Activated effector memory CD4-positive, alpha-beta T cell treated with anti-CD3 and anti-CD28 coated beads, Interleukin-2, amount 50 U/mL, for 16 hours (primary cell): ENCODE data around the gene RAPGEF4.
A peak's percentile ranks its signal among the peaks of the same experiment; 100 is the strongest.
"Not testable (repeated sequence)": the region's sequence is repeated elsewhere in the genome, so short reads cannot be mapped to it uniquely, and the experiment has no call there.

Experiments used
- DNase-seq: peaks from one replicate; pipeline ENCODE4 v3.0.0-alpha.2; 2020

The RAPGEF4 gene

DNA sequence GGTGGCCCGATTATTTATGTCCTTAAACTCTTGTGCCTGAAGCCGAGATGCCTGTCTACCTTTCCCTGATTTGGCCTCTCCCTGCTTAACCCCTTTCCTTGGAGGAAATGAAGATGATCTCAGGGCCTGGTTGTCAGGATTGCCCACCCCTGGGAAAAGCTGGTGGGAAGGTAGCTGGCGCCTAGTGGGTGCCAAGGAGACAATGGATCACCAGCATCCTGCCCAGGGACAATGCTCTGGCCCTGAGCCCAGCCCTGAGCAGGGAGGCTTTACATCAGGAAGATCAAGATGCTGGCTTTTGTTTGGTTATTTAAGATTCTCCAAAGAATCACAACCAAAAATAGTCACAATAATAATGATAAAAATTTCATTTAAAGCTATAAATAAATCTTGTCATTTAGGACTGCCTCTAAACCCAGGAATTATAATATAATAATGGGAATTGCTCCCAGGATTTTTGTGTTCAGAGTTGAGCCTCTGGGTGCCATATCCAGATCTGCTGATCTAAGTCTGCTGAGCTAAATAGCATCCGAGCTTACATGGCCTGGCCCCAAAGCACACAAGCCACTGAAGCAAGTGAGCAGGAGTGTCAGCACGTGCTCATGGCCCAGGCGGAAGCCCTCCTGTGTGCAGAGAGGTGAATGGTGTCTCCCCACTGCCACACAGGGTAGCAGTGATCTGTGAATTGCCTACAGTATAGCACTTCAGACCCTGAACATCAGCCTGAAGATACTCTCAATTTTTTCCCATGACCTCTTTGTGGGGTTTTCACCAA is 282.2 kb downstream of the RAPGEF4 start:
- DNase-seq: no peak

DNA sequence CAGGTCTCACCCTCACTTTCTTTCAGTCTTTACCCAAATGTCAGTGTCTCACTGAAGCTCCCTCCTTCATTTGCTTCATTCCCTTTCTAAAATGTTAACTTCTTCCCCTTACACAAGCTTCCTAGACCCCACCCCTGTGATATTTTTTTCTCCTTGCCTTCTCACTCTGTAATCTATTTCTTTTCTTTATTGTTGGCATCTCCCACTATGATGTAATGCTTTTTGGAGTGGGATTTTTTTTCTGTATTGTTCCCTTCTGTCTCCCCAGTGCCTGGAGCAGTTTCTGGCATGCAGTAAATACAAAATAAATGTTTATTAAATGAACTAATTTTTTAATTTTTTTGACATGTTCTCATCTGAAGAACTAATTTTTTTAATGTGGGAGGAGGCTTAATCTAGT is 284.1 kb downstream of the RAPGEF4 start:
- no peak for DNase-seq

DNA sequence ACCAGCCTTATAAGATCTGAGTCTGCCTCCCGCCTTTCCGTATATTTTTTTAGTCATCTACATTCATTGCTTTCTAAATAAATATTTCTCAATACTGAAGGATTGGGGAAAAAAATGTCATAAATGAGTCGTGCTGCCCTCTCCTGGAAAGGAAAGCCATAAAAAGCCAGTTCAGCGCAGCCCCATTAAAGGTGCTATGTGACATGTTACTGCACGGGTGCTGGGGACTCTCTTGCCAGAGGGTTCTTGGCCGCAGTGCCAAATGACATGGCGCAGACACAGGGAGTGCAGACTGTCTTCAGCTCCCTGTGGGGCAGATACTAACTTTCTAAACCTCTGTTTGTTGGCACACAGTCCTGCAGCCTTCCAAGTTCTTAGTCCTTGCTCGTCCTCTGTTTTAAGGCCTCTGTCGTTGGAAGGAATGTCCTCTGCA is 286.3 kb downstream of the RAPGEF4 start:
- no peak for DNase-seq

DNA sequence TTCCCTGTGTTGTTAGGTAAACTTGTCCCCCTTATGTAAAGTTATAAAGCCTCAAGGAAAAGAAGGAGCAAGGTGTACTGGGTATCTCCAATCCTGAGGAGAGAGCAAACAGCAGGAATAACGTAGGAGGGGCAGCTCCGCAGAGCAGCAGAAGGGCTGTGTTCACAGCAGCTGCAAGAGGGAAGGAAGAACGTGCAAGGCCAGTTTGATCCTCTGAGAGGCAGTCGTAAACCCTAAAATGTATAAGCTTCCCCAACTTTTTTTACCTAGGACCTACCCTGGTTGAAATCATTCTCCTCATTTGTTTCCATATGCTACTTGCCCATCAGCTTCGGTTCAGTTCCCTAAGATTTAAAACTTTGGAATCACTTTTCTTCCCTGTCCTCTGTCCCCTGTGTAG is 288.1 kb downstream of the RAPGEF4 start:
- DNase-seq: no peak

DNA sequence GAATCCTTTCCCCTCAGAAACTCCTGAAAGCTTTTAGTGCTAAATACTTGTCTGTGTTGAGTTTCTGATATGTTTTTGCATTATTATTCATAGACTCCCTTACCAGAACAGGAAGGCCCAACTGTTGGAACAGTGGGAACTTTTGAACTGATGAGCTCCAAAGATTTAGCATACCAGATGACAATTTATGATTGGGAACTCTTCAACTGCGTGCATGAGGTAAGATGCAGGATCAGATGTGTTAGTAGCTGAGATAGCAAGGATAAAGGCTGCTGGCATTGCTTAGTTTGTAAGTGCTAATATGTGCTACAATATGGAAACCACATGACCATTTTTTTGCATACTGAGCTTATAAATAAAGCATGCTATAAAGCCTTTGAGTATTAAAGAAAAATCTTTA is 290.8 kb downstream of the RAPGEF4 start:
- DNase-seq: no peak

DNA sequence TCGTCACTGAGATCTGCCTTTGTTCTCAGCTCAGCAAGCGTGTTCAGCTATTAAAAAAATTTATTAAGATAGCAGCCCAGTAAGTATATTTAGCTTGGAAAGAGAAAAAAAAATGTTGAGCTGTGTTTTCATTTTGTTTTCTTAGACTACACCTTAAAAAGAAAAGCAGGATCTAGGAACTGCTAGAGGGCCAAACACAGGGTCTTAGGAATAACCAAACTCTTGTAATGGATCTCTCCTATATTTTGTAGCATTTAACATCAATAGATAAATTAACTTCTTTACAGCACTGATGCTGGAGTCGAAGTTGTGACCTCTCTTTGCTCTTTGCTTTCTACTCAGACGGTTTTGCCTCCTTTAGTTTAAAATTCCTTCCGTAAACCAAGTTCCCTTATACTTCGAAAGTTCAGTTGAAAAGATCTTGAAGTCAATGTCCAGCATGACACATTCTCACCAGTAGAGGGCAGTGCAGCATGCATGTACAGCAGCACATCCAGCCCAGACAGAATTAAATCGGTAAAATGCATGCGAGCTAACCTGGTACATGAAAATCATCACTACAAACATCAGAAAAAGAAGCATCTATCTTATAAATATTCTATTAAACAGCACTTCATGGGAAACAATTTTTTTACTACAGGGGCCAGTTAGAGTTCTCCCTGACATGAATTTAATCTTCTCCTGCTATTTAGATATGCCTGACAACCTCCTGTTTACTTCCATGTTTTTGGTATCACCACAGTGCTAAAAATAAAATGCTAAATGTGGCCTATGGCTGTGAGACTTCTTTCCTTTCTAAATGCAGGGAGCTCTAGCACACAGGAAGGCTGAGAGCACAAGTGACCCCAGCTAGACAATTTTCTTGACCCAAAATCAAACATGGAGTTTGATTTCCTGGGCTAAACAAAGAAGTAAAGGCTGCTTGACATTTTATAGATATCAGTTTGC is 291.8 kb downstream of the RAPGEF4 start:
- peak; percentile 87 for DNase-seq

DNA sequence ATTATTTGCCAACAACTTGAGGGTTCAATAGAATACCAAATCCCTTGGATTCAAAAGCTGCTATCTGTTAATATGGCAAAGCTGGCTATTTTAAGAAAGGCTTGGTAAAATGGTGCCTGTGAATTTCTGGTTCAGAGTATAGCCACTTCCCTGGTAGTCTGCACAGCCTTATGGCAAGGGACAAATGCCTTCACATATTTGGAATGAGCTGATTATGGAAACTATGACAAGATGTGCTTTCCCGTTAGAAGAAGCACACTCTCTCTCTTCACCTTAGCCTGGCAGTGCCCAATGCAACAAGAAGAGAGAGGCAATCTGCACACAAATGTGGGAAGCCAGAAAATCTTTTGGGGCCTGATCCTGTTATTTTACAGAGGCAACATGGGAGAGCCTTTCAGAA is 292.5 kb downstream of the RAPGEF4 start:
- no peak for DNase-seq

DNA sequence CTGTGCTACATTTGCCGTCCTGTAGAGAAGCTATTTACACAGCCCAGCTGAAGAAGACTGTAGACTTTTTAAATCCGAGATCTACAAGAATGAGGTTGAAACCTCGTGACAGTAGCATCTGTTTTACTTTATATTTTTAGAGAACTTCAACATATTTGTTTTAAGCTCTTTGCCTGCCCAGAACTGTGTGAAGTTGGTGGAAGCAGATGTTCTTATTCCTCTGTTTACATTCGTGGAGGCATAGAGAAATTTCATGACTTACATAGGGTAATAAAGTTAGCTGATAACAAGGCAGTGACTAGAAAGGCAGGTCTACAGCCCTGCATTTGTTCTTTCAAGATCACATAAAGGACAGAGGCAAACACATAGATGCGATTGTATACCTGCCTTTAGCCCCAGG is 293.0 kb downstream of the RAPGEF4 start:
- DNase-seq: no peak

DNA sequence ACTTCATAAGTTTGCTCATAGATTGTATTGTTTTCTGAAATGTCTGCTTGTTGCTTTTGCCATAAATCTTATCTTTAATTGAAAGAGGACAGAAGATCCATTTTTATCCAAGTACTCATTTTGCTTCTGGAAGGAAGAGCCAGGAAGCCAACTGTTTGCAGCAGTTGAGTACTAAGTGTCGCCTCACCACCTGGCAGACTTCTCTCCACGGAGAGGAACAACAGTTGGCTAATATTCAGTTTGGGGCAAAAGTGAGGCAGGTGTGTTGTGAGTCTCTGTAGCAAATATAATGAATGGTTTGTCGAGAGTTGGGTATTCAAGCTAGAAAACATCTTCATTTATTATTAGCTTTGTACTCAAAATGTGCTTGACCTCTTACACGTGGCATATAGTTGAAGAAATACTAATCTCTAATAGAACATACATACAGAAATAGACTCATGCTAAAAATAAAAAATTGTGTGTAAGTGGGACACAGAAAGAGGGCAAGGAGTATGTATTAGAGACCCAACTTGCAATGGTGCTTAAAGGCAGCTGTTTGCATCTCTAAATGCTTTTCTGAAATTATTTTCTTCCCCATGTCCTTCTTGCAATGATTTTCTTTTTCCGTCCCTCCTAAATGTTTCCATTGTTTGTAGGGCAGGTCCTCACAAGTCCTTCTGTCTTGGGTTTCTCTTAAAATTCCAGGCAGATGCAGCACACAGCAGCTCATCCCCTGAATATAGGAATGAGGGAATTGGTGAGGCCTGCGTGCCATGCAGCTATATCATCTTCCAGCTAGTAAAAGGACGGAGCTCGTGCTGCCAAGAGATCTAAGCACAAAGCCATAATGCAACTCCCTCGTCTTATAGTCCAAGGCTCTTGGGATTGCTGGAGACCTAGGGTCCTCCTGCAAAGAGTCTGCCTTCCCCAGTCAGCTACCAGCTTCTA is 295.2 kb downstream of the RAPGEF4 start:
- DNase-seq: no peak

DNA sequence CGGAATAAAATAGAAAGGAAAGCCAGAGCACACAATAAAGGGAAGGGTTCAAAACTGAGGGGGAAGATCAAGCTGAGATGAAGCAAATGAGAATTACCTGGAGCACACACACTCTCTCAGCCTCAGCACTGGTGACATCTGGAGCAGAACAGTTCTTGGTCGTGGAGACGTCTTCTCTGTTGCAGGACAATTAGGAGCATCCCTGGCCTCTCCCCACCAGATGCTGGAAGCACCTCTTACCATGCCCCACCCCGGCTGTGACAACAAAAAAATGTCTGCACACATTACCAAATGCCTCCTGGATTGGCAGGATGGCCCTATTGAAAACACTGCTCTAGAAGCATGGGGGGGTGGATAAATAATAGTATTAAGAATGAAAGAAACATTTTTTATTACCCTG is 296.4 kb downstream of the RAPGEF4 start:
- no peak for DNase-seq

DNA sequence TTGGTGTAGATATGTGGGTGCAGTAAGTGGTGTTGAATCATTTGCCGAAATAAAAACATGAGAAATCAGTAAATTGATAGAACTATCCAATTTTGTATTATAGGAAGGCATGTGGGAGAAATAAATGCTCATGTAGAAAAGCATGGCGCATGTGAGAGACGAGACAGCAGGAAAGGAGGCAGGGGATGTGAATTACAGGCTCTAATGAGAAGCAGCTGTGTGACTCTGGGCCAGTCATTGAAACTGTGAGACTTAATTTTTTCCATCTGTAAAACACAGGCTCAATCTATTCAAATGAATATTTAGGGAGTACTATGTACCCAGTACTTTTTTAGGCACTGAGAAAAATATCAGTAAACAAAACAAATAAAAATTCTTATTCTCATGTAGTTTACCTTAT is 297.4 kb downstream of the RAPGEF4 start:
- DNase-seq: no peak

DNA sequence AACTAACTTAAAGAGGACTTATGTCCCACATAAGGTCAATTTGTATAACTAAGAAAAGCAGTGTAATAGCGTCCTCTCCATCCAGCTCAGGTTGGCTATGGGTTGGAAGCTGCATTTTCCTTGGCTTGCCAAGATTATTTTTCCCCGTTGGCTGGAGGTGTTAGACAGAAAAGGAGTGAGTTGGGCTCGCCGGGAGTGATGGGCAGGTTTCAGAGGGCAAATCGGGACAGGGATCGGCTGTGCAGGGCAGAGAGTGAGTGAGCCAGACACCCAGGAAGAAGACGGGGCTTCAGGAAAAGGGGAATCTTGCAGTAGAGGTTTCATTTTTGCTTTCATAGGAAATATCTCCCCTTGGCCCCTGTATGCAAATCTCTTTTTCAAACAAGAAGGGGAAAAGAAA is 298.5 kb downstream of the RAPGEF4 start:
- DNase-seq: no peak

DNA sequence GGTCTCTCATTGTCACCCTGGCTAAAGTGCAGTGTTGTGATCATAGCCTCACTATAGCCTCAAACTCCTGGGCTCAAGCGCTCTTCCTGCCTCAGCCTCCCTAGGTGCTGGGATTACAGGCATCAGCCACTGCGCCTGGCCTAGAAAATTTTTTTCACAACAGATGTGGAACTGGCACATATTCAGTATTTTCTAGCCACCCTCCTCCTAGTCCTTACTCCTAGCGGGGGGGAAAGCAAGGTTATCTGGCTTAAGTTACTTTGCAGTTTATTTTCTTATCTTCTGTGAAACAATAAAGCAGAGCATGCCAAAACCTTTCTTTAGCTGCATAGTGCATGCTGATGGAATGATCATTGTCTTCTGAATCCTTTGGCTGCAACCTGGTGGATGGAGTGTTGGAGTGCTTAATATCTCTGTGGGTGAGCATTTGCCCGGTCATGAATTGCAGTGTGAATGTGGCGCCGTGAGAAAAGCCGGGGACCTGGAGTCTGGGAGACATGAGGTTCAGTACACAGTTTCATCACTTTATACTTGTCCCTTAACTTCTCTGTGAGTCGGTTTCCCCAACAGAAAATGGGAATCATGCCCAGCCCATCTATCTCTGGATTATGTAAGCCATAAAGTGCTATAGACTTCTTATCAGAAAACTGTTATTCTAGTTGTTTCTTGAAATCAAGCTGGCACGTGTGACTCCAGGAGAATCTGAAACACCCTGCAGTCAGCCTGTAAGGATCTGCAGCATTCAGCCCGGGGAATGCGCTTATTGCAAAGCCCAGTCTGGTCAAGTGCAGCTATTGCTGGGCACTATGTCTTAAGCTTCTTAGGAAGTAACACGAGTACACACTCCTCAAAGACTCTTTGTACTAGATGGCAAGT is 301.8 kb downstream of the RAPGEF4 start:
- no peak for DNase-seq

DNA sequence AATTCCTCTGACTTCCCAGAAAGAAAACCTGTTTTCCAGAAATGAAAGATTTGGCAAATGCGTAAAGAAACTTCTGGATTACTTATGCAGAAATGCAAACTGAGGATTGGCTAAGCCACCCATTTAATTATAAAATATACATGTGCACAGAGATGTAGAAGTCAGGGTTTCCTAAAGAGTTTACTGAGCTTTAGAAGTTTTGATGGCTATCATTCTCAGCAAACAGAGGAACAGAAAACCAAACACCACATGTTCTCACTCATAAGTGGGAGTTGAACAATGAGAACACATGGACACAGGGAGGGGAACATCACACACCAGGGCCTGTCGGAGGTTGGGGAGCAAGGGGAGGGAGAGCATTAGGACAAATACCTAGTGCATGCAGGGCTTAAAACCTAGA is 302.6 kb downstream of the RAPGEF4 start:
- DNase-seq: not testable (repeated sequence)

DNA sequence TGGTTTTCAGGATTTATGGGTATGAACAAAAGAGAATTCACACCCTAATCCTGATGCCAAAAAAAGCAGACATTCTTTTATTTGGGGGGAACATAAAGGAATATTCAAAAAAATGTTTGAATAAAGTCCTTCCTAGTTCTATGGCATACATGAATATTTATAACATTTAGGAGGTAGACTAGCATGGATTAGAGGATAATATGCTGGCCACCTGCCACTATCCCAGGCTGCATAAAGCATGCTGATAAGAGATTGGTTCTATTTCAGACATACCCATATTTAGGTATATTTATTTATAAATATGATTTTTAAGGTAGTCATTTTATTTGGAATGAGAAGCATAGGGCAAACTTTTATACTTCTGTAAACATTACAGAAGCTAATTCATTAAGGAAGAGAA is 305.1 kb downstream of the RAPGEF4 start:
- no peak for DNase-seq

DNA sequence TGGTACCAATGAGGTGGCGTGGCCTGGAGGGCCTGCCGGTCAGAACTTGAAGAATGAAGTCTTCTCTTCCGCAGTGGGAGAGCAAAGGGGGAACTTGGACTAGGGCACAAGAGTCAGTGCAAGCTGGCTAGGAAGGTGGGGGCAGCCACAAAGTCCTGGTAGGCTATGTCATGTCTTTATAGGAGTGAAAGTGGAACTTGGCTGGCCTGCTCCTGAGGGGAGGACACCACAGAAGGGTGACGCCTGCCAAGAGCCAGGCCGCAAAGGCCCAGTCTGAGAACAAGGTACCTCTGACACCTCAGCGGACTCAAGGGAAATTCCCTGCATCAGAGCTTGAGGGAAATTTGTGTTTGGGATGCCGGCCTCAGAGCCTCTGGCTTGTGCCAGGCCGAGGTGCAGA is 307.8 kb downstream of the RAPGEF4 start:
- DNase-seq: no peak

DNA sequence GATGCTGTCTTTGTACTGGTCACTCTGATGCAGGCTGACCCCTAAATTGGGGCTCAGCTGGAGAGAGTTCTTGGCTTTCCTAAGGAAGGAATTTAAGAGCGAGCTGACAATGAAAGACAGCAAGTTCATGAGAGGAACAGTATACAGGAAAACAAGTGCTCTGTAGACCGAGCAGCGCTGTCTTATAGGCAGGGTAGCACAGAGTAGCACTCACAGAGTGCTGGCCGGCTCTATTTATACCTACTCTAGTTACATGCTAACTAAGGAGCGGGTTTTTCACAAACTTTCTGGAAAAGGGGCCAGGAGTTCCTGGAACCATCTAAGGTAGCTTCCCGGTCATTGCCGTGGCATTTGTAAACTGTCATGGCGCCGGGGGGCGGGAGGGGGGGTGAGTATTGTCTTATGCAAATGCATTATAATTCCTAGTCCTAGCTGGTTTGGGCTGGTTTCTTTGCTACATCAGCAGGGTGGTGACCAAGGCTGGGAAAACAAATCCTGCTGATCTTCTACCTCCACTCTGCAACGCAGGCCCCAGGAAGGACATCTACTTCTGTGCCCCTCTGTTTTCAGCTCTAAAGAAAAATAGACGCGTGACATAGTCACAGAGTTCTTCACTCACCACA is 308.4 kb downstream of the RAPGEF4 start:
- DNase-seq: no peak

DNA sequence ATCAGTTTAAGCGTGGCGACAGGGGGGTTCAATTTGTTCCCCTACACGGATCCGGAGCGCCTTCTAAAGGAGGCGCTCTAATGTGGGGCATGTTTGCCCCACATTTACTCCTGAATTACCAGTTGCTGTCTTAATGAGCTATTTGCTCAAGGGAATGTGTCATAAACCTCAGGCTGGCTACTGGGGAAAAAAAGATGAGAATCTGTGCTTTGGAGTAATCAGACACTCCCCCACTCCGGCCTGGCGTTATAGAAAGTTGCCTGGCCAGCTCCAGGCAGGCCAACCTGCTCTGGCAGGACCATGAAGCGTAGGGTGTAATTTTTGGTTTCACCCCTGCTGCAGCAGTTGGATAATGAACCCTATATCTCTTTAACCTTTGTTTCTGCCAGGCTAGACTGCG is 309.0 kb downstream of the RAPGEF4 start:
- no peak for DNase-seq

DNA sequence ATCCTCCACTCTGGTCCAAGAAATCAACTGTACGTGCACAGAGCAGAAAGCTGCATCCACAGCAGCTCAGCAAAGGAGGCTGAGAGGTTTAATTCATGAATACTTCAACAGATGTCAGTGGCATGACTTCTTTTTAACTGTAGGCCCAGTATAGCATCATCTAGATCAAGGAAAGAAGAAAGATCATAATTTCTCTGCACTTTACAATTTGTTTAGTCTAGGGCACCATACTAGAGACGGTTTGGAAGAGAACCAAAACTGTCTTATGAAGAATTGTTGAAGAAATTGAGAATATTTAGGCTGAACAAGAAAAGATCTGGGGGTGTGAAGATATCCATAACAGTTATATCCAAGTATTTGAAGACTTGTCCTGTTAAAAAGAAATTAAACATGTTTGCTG is 309.5 kb downstream of the RAPGEF4 start:
- no peak for DNase-seq

DNA sequence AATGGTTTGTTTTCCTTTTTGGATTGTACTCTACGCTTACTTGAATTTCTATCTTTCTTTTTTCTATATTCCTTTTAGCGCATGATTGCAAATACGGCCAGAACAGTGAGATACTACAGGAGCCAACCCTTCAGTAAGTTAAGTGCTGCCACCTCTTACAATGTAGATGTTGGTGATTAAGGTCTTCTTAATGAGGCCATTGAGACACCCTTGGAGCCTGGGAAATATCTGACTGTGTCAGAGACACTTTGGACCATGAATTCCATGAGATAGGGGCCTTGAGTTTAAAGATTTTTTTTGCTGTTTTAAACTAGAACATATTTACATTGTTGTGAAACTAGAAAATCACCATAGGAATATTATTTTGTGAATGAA is 312.9 kb downstream of the RAPGEF4 start:
- DNase-seq: no peak

DNA sequence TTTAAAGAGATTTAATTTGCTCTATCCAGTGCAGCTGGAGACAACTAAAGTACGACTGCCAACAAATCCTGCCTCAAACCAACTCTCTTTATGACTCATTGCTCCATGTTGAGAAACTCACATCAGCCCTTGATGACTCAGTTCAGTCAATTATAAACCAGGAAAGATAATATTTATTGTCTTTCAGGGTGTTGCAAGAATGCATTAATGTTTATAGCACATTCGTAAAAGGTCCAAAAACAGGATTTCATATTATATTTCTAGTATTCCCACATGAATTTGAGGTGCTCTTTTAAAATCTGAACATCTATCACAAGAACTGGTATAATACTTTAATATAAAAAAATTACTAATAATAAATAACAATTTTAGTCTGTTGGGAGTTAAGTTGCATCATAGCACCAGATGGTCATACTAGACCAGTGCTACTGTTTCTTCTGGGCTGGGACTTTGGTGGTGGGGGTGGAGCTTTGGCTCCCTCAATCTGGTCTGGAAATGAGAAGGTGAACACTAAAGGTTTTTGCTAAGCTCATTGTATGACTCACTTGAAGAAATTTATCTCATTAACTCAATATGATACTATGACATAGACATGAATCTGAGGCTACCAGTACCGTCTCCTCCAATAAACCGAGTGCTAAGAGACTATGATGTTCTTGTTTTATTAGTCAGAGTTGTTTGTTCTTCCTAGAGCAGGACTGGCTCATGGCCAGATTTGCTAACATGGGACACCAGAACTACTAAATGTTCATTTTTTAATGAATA is 313.4 kb downstream of the RAPGEF4 start:
- no peak for DNase-seq
